ENCODE data around the gene MARCHF3. TPM values are rescaled to one million over a fixed set of nuclear protein-coding genes. Genes with fewer than 3 reads are reported as not detected.
"Not testable (repeated sequence)": the region's sequence is repeated elsewhere in the genome, so short reads cannot be mapped to it uniquely, and the experiment has no call there.

Gene MARCHF3
- total RNA-seq, 4 donors from 2014 or later = 23.4 to 53.7 (median 29.3) TPM

DNA sequence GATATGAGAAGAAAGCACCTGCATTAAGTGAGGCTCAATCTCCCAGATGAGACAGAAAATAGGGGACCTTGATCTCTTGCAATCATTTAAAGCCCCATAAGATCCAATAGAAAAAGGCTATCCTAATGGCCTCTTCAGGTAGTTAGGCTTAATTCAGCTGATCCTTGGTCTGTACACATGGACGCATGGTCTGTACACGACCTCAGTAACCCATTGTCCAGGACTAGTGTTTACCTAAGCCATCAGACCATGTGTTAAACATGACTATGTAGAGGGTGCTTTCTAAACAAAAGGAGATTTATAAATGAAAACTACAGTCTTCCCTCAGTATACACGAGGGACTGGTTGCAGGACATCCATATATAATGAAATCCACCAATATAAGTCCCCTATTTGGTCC, 7.5 kb downstream of the MARCHF3 start:
- no peak for DNase-seq (ENCODE audit: low spot score in 2 of 2)
- no peak overlapping the region for H3K4me3 ChIP-seq (ENCODE audit: low read depth, poor library complexity, severe bottlenecking)
- WGBS, 2 donors = 90 to 96% methylated on average over 3 of the region's 3 CpGs
- TF ChIP-seq, protein P1, sequence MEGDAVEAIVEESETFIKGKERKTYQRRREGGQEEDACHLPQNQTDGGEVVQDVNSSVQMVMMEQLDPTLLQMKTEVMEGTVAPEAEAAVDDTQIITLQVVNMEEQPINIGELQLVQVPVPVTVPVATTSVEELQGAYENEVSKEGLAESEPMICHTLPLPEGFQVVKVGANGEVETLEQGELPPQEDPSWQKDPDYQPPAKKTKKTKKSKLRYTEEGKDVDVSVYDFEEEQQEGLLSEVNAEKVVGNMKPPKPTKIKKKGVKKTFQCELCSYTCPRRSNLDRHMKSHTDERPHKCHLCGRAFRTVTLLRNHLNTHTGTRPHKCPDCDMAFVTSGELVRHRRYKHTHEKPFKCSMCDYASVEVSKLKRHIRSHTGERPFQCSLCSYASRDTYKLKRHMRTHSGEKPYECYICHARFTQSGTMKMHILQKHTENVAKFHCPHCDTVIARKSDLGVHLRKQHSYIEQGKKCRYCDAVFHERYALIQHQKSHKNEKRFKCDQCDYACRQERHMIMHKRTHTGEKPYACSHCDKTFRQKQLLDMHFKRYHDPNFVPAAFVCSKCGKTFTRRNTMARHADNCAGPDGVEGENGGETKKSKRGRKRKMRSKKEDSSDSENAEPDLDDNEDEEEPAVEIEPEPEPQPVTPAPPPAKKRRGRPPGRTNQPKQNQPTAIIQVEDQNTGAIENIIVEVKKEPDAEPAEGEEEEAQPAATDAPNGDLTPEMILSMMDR (IDR thresholded peaks at IDR 0.05) = no peak
- TF ChIP-seq POLR2A (IDR thresholded peaks at IDR 0.05) = no peak
- intact Hi-C loops (cut with DNase I; ENCODE audit: low total_unique reads) = no loop called here

DNA sequence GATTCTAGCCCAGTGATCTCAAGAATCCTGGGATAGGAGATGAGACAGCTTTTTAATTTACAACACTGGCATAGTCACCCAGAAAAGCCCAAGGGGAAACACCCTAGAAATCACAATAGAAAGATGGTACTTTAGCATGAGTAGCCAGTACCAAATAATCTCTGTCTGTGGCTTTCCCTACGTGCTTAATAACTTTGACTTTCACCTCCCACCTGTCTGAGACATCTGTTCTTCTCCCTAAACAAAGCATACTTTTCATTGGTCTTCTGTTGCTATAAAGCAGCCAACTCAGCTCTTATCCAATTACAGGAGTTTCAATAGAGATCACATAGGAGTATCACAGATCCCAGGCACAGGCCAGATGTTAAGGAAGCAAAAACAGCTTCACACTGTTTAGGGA, 10.4 kb downstream of the MARCHF3 start:
- WGBS, 2 donors = 69 to 71% methylated on average over 1 of the region's 1 CpG
- DNase-seq (ENCODE audit: low spot score in 2 of 2) = no peak
- TF ChIP-seq, protein P1 (IDR thresholded peaks at IDR 0.05) = no peak
- TF ChIP-seq POLR2A (IDR thresholded peaks at IDR 0.05) = no peak
- intact Hi-C loops (cut with DNase I; ENCODE audit: low total_unique reads) = no loop called here
- no peak overlapping the region for H3K4me3 ChIP-seq (ENCODE audit: low read depth, poor library complexity, severe bottlenecking)

DNA sequence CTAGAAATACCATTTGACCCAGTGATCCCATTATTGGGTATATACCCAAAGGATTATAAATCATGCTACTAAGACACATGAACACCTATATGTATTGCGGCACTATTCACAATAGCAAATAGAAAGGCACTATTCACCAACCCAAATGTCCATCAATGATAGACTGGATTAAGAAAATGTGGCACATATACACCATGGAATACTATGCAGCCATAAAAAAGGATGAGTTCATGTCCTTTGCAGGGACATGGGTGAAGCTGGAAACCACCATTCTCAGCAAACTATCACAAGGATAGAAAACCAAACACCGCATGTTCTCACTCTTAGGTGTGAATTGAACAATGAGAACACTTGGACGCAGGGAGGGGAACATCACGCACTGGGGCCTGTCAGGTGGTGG, 13.6 kb downstream of the MARCHF3 start:
- DNase-seq (ENCODE audit: low spot score in 2 of 2); intact Hi-C loops (cut with DNase I; ENCODE audit: low total_unique reads); H3K4me3 ChIP-seq (ENCODE audit: low read depth, poor library complexity, severe bottlenecking): not testable (repeated sequence)
- 93 to 98% methylated on average over 4 of the region's 4 CpGs for WGBS, 2 donors

DNA sequence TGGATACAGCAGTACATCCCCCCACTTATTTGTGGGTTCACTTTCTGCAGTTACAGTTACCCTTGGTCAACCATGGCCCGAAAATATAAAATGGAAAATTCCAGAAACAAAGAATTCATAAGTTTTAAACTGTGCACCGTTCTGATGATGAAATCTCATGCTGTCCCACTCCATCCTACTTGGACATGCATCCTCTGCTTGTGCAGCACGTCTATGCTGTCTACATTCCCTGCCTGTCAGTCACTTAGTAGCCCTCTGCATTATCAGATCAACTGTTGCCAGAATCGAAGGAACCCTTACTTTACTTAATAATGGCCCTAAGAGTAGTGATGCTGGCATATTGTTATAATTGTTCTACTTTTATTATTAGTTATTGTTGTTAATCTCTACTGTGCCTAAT, 14.6 kb downstream of the MARCHF3 start:
- DNase-seq (ENCODE audit: low spot score in 2 of 2) = no peak
- H3K4me3 ChIP-seq (ENCODE audit: low read depth, poor library complexity, severe bottlenecking) = no peak overlapping the region
- no peak for TF ChIP-seq POLR2A (IDR thresholded peaks at IDR 0.05)
- TF ChIP-seq, protein P1 (IDR thresholded peaks at IDR 0.05) = no peak
- intact Hi-C loops (cut with DNase I; ENCODE audit: low total_unique reads) = no loop called here
- 75 to 79% methylated on average over 4 of the region's 4 CpGs for WGBS, 2 donors

DNA sequence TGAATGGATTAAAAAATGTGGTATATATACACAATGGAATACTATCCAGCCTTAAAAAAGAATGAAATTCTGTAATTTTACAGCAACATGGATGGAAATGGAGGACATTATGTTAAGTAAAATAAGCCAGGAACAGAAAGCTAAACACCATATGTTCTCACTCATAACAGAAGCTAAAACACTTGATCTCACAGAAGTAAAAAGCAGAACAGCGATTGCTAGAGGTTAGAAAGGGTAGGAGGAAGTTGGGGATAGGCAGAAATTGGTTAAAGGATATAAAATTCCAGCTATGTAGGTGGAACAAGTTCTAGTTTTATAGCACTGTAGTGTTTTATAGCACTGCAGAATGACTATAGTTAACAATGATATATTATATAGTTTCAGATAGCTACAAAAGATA, 15.8 kb downstream of the MARCHF3 start:
- no peak overlapping the region for H3K4me3 ChIP-seq (ENCODE audit: low read depth, poor library complexity, severe bottlenecking)
- DNase-seq (ENCODE audit: low spot score in 2 of 2) = no peak
- intact Hi-C loops (cut with DNase I; ENCODE audit: low total_unique reads) = no loop called here
- TF ChIP-seq POLR2A (IDR thresholded peaks at IDR 0.05) = no peak
- TF ChIP-seq, protein P1 (IDR thresholded peaks at IDR 0.05) = no peak
- WGBS, 2 donors = 81 to 82% methylated on average over 1 of the region's 1 CpG

DNA sequence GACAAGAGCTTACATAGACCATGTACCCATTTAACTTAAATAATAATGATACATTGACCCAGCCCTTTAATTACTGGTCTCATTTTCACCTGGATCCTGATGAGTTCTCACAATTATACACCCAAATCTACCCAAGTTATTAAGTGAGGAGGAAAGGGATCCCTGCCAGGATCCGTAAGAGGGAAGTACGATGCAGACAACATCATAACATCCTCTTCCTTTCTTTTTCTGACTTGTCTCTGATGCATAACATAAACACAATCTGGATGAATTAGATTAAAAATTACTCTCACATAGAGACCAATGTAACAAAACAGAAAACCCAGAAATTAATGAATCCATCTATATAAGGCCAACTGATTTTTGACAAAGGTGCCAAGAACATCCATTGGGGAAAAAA, 17.0 kb downstream of the MARCHF3 start:
- H3K4me3 ChIP-seq (ENCODE audit: low read depth, poor library complexity, severe bottlenecking) = no peak overlapping the region
- DNase-seq (ENCODE audit: low spot score in 2 of 2) = no peak
- intact Hi-C loops (cut with DNase I; ENCODE audit: low total_unique reads) = no loop called here
- whole genome bisulfite sequencing, 2 donors = 74 to 79% methylated on average over 2 of the region's 2 CpGs
- no peak for TF ChIP-seq POLR2A (IDR thresholded peaks at IDR 0.05)
- TF ChIP-seq, protein P1 (IDR thresholded peaks at IDR 0.05) = no peak
